ENCODE data around the gene ANKRD18A. TPM values are rescaled to one million over a fixed set of nuclear protein-coding genes. Genes with fewer than 3 reads are reported as not detected.
"Not testable (repeated sequence)": the region's sequence is repeated elsewhere in the genome, so short reads cannot be mapped to it uniquely, and the experiment has no call there.

The ANKRD18A gene
- total RNA-seq, 1 donor from 2014 or later, result not detected

DNA sequence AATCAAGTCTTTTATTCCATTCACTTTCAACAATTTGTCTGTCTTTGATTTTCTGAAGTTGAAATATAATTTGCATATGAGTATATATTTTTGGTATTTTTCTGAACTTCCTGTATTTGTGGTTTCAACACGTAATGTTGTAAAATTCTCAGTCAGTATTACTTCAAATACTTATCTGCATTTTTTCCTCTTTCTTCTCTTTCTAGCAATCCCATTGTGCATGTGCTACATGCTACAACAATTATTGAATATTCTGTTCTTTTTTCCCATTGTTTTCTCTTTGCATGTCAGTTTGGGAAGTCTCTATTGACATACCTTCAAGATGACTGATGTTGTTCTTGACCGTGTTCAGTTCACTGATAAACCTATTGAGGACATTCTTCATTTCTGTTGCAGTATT is 5.6 kb upstream of the ANKRD18A start:
- DNase-seq (no peak), ATAC-seq (ENCODE audit: low read depth) (no peak)
- H3K27ac Mint-ChIP-seq, result no peak overlapping the region
- intact Hi-C loops (cut with micrococcal nuclease), result no loop called here
- CTCF ChIA-PET, result no interaction called here
- H3K27me3 Mint-ChIP-seq, result peaks cover 21% of the 10 kb centered on the region
- POLR2A ChIA-PET, result no interaction called here
- no peak for TF ChIP-seq CTCF (IDR thresholded peaks at IDR 0.05)
- H3K9me3 Mint-ChIP-seq, result peaks cover 8% of the 10 kb centered on the region
- no peaks in the 10 kb centered on the region for H3K36me3 Mint-ChIP-seq (ENCODE audit: low read depth)
- H3K4me1 Mint-ChIP-seq, result peaks cover 8% of the 10 kb centered on the region
- no peak overlapping the region for H3K4me3 Mint-ChIP-seq

DNA sequence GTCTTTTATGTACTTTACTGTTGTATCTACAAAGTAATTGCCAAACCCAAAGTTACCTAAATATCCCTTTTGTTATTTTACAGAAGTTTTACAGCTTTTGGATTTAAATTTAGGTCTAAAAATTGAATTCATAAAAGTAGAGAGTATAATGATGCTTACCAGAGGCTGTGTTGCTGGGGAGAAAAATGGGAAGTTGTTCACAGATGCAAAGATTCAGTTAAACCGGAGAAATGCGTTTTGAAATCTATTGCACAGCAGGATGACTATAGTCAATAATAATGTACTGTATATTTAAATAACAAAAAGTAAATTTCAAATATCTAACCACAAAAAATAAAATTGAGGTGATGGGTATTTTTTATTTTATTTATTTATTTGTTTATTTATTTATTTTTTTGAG is 2.6 kb upstream of the ANKRD18A start:
- Mint-ChIP-seq H3K4me1 (peaks cover 13% of the 10 kb centered on the region), H3K27me3 (peaks cover 34% of the 10 kb centered on the region), H3K9me3 (peaks cover 8% of the 10 kb centered on the region), H3K4me3 (no peak overlapping the region), H3K36me3 (ENCODE audit: low read depth) (no peaks in the 10 kb centered on the region), H3K27ac (no peak overlapping the region)
- TF ChIP-seq CTCF (IDR thresholded peaks at IDR 0.05), result no peak
- no peak for DNase-seq
- ATAC-seq (ENCODE audit: low read depth), result no peak
- POLR2A ChIA-PET, result no interaction called here
- intact Hi-C loops (cut with micrococcal nuclease), result no loop called here
- CTCF ChIA-PET, result no interaction called here

DNA sequence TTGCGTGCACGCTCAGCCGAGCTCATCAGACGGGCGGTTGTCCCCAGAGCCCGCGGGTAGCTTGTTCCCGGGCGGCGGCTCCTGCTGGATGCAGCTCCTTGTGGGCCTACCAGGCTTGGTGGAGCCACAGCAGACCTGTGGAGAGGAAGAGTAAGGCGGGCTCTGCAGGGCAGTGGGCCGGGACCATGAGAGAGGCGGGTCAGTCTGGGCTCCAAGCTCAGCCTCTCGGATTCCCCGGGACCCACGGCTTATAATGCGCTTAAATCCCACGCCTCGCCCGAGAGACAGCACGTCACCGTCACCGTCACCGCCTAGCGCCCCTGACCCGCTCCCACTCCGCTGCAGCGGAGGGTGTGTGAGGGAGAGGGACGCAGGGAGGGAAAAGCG is 1.9 kb upstream of the ANKRD18A start:
- Mint-ChIP-seq H3K4me3 (peak overlapping the region; percentile 50), H3K4me1 (peaks cover 13% of the 10 kb centered on the region), H3K27ac (no peak overlapping the region), H3K36me3 (ENCODE audit: low read depth) (no peaks in the 10 kb centered on the region), H3K9me3 (peaks cover 8% of the 10 kb centered on the region), H3K27me3 (peaks cover 37% of the 10 kb centered on the region)
- POLR2A ChIA-PET, result no interaction called here
- no peak for TF ChIP-seq CTCF (IDR thresholded peaks at IDR 0.05)
- intact Hi-C loops (cut with micrococcal nuclease), result no loop called here
- CTCF ChIA-PET, result no interaction called here
- DNase-seq, result no peak
- no peak for ATAC-seq (ENCODE audit: low read depth)

DNA sequence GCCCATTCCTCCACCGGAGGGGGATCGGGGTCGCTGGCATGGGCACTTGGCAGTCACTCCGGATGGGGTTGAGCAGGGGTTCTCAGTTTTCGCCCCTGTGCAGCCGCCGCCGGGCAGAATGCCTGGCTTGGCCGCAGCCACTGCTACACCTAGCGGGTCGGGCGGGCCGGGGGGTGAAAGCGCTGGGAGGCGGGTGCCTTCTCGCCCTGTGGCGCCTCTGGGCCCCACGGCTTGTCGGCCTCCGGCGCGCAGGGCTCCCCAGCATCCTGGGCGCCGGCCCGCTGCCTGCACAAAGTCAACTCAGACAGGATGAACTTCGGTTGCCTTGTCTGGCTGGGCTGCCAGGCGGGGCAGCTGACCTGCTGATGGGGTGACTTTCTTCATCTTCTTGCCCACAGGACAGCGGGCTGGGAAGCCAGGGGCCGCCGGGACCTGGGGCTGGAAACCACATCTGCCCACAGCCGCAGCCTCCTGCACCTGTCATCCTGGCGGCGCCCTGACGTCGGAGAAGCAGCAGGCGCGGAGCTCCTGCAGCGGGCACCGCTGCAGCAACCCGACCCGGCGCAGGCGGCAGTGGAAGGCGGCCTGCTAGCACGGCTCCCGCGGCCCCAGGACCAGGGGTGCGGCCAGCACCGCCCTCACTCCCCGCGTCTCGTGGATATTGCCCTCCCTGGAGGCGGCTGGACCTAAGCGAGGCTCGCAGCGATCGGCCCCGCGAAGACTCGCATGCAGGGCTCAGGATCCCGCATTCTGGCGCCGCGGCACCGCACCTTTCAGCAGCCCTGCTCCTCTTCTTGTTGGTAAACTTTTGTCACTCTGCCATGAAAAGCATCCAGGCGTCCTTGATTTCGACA is 1.3 kb upstream of the ANKRD18A start:
- Mint-ChIP-seq H3K36me3 (ENCODE audit: low read depth) (no peaks in the 10 kb centered on the region), H3K27me3 (peaks cover 39% of the 10 kb centered on the region), H3K4me3 (peak overlapping the region; percentile 50), H3K4me1 (peaks cover 13% of the 10 kb centered on the region), H3K9me3 (peaks cover 8% of the 10 kb centered on the region), H3K27ac (no peak overlapping the region)
- ChIA-PET CTCF (no interaction called here), POLR2A (no interaction called here)
- TF ChIP-seq CTCF (IDR thresholded peaks at IDR 0.05), result no peak
- intact Hi-C loops (cut with micrococcal nuclease), result no loop called here
- DNase-seq, result peak; percentile 24
- ATAC-seq (ENCODE audit: low read depth), result peak; percentile 18

DNA sequence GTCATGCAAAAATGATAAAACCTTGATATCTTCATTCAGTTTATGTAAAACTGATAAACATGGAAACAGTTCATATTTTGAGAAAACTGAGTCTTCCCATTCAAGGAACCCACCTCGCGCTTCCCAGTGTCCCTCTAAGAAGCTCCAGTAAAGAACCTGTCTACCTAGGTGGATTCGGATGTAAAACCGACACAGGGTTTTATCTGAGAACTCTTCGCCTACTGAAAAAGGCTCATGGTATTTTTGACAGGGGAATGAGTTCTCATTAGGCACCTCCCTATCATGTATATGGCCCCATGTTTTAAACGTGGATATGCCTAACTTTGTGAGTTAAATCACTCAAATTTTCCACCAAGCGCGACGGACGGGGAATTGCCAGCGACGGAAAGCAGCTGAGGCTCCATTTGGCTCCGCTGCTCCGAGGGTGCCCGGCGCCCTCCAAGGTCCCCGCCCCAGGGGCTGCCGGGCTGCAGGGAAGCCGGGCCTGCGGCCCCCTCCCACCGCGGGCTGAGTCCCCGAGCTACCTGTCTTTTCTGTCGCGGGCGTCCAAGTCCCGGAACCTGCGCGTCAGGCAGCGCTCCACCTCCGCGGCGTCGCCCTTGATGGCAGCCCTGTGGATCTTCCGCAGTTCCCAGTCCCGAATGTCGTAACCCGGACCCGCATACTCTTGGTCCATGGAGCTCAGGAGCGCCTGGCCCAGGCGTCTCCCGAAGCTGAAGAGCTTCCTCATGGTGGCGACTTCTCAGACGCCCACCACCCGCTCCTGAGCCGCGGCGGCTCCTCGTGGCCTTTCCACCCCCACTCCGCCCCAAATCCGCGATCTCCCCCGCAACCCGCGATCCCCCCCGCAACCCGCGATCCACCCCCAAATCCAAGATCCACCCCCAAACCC is 594 bp downstream of the ANKRD18A start:
- no peak for TF ChIP-seq CTCF (IDR thresholded peaks at IDR 0.05)
- Mint-ChIP-seq H3K27me3 (peaks cover 42% of the 10 kb centered on the region), H3K27ac (no peak overlapping the region), H3K36me3 (ENCODE audit: low read depth) (no peaks in the 10 kb centered on the region), H3K9me3 (peaks cover 6% of the 10 kb centered on the region), H3K4me1 (peaks cover 13% of the 10 kb centered on the region), H3K4me3 (peak overlapping the region; percentile 76)
- DNase-seq (no peak), ATAC-seq (ENCODE audit: low read depth) (no peak)
- POLR2A ChIA-PET, result no interaction called here
- CTCF ChIA-PET, result interaction anchor here (1.0 kb wide), 1 partner anchor 53 kb away, joined by 4 read pairs; no protein-coding TSS in a partner anchor
- intact Hi-C loops (cut with micrococcal nuclease), result no loop called here

GRCh38 chr9:38598029-38598745 is 22.2 kb downstream of the ANKRD18A start:
- H3K27me3 Mint-ChIP-seq; POLR2A ChIA-PET; H3K36me3 Mint-ChIP-seq (ENCODE audit: low read depth); ATAC-seq (ENCODE audit: low read depth); H3K27ac Mint-ChIP-seq; CTCF ChIA-PET; H3K4me3 Mint-ChIP-seq; intact Hi-C loops (cut with micrococcal nuclease); DNase-seq; H3K4me1 Mint-ChIP-seq; H3K9me3 Mint-ChIP-seq: not testable (repeated sequence)

DNA sequence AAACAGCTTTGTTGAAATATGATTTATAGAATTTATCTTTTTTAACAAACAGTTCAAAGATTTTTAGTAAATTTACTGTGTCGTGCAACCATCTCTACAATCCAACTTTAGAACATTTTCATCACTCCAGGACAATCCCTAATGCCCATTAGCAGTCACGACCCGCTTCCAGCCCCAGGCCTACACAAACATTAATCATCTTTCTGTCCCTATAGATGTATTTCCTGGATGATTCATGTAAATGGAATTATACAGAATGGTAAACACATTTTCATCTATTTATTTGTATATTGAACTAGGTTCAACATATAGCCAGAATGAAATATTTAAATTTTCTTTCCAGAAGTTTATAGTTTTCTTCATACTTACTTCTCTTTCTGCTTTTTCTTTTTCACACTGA is 25.3 kb downstream of the ANKRD18A start:
- DNase-seq; CTCF ChIA-PET; H3K36me3 Mint-ChIP-seq (ENCODE audit: low read depth); H3K4me1 Mint-ChIP-seq; H3K4me3 Mint-ChIP-seq; ATAC-seq (ENCODE audit: low read depth); H3K27ac Mint-ChIP-seq; H3K9me3 Mint-ChIP-seq; intact Hi-C loops (cut with micrococcal nuclease); H3K27me3 Mint-ChIP-seq; POLR2A ChIA-PET: not testable (repeated sequence)

Data from activated B cell treated with CpG ODN at 0.5 μM for 24 hours (primary cell).